ENCODE data around the gene OR8G5. TPM values are rescaled to one million over a fixed set of nuclear protein-coding genes. Genes with fewer than 3 reads are reported as not detected.

The OR8G5 gene, protein sequence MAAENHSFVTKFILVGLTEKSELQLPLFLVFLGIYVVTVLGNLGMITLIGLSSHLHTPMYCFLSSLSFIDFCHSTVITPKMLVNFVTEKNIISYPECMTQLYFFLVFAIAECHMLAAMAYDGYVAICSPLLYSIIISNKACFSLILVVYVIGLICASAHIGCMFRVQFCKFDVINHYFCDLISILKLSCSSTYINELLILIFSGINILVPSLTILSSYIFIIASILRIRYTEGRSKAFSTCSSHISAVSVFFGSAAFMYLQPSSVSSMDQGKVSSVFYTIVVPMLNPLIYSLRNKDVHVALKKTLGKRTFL
- not detected for total RNA-seq
- not detected for polyA plus RNA-seq
- long read RNA-seq, donor 1 = 0 reads
- long read RNA-seq, donor 2 = 0 reads

DNA sequence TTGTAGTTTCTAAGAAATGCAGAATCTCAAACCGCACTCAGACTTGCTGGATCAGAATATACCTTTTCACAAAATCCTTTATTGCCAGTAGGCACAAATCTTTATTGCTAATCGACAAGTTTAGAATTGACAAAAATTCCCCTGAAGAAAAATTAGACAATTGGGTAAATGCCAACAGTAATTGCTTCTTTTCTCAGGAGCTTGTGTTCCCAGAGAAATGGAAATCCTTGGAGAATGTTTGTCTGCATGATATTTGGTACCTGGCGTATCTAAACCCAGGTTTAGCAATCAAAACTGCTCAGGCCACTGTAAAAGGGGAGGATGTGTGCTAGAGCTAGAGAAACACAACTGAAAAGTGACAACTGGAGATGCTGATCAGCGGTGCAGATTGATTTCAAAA, at the start of gene OR8G5:
TSS of gene OR8G5 (plus strand) at position 301 of the 400 bp plus-strand sequence. CDS start 8,556 bp downstream, outside the sequence.
- intact Hi-C loops (cut with DNase I) = no loop called here
- Histone ChIP-seq H3K27ac (no peak within 1 kb of the TSS), H3K27me3 (ENCODE audit: insufficient read depth in 3 of 3, low read length in 2 of 3) (no peaks in the 10 kb centered on the region), H3K4me1 (no peaks in the 10 kb centered on the region), H3K9me3 (no peaks in the 10 kb centered on the region), H3K4me3 (no peak within 1 kb of the TSS), H3K36me3 (ENCODE audit: insufficient read depth in 1 of 2, low read depth in 1 of 2) (no peaks in the 10 kb centered on the region)
- DNase-seq = no peak
- 61 to 71% (median 67%) methylated on average over 4 of the region's 4 CpGs for whole genome bisulfite sequencing, 3 donors
- TF ChIP-seq, protein P1, sequence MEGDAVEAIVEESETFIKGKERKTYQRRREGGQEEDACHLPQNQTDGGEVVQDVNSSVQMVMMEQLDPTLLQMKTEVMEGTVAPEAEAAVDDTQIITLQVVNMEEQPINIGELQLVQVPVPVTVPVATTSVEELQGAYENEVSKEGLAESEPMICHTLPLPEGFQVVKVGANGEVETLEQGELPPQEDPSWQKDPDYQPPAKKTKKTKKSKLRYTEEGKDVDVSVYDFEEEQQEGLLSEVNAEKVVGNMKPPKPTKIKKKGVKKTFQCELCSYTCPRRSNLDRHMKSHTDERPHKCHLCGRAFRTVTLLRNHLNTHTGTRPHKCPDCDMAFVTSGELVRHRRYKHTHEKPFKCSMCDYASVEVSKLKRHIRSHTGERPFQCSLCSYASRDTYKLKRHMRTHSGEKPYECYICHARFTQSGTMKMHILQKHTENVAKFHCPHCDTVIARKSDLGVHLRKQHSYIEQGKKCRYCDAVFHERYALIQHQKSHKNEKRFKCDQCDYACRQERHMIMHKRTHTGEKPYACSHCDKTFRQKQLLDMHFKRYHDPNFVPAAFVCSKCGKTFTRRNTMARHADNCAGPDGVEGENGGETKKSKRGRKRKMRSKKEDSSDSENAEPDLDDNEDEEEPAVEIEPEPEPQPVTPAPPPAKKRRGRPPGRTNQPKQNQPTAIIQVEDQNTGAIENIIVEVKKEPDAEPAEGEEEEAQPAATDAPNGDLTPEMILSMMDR (IDR thresholded peaks at IDR 0.05) = no peak
- ATAC-seq = no peak

DNA sequence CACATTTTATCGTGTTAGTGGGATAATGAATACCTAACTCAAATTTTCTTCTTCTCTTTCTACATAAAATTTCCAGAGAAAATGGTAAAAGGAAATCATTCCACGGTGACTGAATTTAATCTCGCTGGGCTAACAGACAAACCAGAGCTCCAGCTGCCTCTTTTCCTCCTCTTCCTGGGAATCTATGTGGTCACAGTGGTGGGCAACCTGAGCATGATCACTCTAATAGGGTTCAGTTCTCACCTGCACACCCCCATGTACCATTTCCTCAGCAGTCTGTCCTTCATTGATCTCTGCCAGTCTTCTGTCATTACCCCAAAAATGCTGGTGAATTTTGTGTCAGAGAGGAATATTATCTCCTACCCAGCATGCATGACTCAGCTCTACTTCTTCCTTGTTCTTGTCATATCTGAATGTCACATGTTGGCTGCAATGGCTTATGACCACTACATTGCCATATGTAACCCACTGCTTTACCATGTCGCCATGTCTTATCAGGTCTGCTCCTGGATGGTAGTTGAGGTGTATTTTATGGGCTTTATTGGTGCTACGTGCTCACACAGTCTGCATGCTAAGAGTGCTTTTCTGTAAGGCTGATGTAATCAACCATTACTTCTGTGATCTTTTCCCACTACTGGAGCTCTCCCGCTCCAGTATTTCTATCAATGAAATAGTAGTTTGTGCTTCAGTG, 48.9 kb upstream of the OR8G5 start:
- Histone ChIP-seq H3K4me3 (no peak overlapping the region), H3K27me3 (ENCODE audit: insufficient read depth in 3 of 3, low read length in 2 of 3) (no peaks in the 10 kb centered on the region), H3K9me3 (no peaks in the 10 kb centered on the region), H3K36me3 (ENCODE audit: insufficient read depth in 1 of 2, low read depth in 1 of 2) (no peaks in the 10 kb centered on the region), H3K27ac (no peak overlapping the region), H3K4me1 (no peaks in the 10 kb centered on the region)
- ATAC-seq (no peak), DNase-seq (no peak)
- intact Hi-C loops (cut with DNase I) = no loop called here
- TF ChIP-seq, protein P1 (IDR thresholded peaks at IDR 0.05) = no peak
- WGBS, 3 donors = 68 to 84% (median 73%) methylated on average over 6 of the region's 6 CpGs

DNA sequence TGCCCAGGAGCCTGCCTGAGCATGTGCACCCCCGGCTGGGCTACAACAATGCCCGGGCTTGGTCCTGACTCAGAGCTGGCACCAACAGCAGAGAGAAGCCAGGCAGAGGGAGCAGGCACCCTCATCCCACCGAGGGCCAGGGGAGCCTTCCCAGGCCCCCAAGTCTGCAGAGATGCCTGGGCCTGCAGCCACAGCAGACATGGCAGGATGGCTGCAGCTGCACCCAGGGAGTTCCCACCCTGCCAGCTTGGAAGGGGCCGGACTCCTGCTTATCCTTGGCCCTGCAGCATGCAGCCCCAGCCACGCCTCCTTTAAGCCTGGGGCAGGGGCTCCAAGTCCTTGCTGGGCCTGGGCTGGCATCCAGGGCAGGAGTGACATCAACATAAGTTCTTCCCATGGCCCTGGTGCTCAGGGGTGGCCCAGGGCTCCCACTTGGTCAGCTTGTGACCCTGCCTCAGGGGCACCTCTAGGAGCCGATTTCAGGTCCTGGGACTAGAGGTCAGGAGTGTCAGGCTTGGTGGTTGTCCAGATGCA, 46.3 kb upstream of the OR8G5 start:
- H3K4me1 ChIP-seq = no peaks in the 10 kb centered on the region
- no peaks in the 10 kb centered on the region for H3K36me3 ChIP-seq (ENCODE audit: insufficient read depth in 1 of 2, low read depth in 1 of 2)
- ATAC-seq (no peak), DNase-seq (peak in 1 of 2 donors; percentile 53)
- H3K9me3 ChIP-seq = no peaks in the 10 kb centered on the region
- H3K27me3 ChIP-seq (ENCODE audit: insufficient read depth in 3 of 3, low read length in 2 of 3) = no peaks in the 10 kb centered on the region
- TF ChIP-seq, protein P1 (IDR thresholded peaks at IDR 0.05) = no peak
- intact Hi-C loops (cut with DNase I) = no loop called here
- WGBS, 3 donors = 79 to 88% (median 85%) methylated on average over 6 of the region's 6 CpGs
- no peak overlapping the region for H3K4me3 ChIP-seq
- H3K27ac ChIP-seq = no peak overlapping the region

DNA sequence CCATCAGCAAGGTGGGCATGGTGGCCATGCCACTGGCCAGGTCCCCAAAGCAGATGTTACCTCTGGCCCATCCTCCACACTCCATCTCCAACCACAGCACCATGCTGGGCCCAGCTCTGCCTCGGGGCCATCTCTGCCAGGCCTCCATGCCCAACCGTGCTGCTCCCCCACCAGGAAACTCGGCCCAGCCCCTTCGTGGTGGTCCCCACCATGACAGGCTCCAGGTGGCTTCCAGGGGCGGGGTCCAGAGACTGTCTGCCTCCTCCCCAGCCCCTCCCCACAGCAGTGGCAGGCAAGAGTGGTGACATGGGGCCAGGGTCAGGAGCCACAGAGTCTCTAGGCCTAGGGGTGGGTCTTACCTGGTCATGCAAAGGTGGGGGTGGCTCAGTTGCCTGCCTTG, 45.8 kb upstream of the OR8G5 start:
- ATAC-seq (no peak), DNase-seq (no peak)
- 79 to 85% (median 84%) methylated on average over 5 of the region's 5 CpGs for WGBS, 3 donors
- no peak overlapping the region for H3K4me3 ChIP-seq
- H3K36me3 ChIP-seq (ENCODE audit: insufficient read depth in 1 of 2, low read depth in 1 of 2) = no peaks in the 10 kb centered on the region
- H3K9me3 ChIP-seq = no peaks in the 10 kb centered on the region
- H3K27me3 ChIP-seq (ENCODE audit: insufficient read depth in 3 of 3, low read length in 2 of 3) = no peaks in the 10 kb centered on the region
- no peaks in the 10 kb centered on the region for H3K4me1 ChIP-seq
- TF ChIP-seq, protein P1 (IDR thresholded peaks at IDR 0.05) = no peak
- intact Hi-C loops (cut with DNase I) = no loop called here
- no peak overlapping the region for H3K27ac ChIP-seq

All from psoas muscle (tissue), 8 donors.